Superior temporal gyrus (tissue), 1 donor: ENCODE data around the gene NEUROG1.

Source experiments
- DNase-seq: peaks from one replicate; pipeline ENCODE4 v3.0.0-alpha.2; 2016; ENCODE audit errors: extremely low spot score

NEUROG1 gene

GRCh38 chr5:135535820-135536801 is at the start of gene NEUROG1:
Gene NEUROG1, minus strand, starts transcription at chr5:135535964. Its CDS starts 274 bp downstream, at chr5:135535690.
- DNase-seq, result no peak

- DNase-seq, result no peak
These were observed 49.2 kb upstream of the NEUROG1 start for GRCh38 chr5:135584918-135585317.

GRCh38 chr5:135584276-135584675 is 48.5 kb upstream of the NEUROG1 start:
- DNase-seq, result no peak

GRCh38 chr5:135582099-135582781 is 46.5 kb upstream of the NEUROG1 start:
- DNase-seq, result no peak

GRCh38 chr5:135578685-135579341 is 43.0 kb upstream of the NEUROG1 start, which contains the start of gene CXCL14:
Gene CXCL14, minus strand, starts transcription at chr5:135578991. Its CDS starts 213 bp downstream, at chr5:135578778.
- no peak for DNase-seq

- no peak for DNase-seq
These were observed 42.5 kb upstream of the NEUROG1 start for GRCh38 chr5:135578305-135578684.

- DNase-seq, result no peak
These were observed 41.7 kb upstream of the NEUROG1 start for GRCh38 chr5:135577421-135577820.

GRCh38 chr5:135576075-135576599 is 40.4 kb upstream of the NEUROG1 start:
- no peak for DNase-seq

- DNase-seq, result no peak
These were observed 38.7 kb upstream of the NEUROG1 start for GRCh38 chr5:135574493-135574892.

GRCh38 chr5:135571902-135572301 is 36.1 kb upstream of the NEUROG1 start:
- DNase-seq, result no peak

GRCh38 chr5:135571066-135571609 is 35.4 kb upstream of the NEUROG1 start:
- DNase-seq, result no peak

GRCh38 chr5:135570453-135570764 is 34.6 kb upstream of the NEUROG1 start:
- no peak for DNase-seq

- DNase-seq, result no peak
These were observed 34.1 kb upstream of the NEUROG1 start for GRCh38 chr5:135569755-135570452.

GRCh38 chr5:135568923-135569360 is 33.2 kb upstream of the NEUROG1 start:
- DNase-seq, result no peak

GRCh38 chr5:135568246-135568645 is 32.5 kb upstream of the NEUROG1 start:
- DNase-seq, result no peak

- no peak for DNase-seq
These were observed 31.9 kb upstream of the NEUROG1 start for GRCh38 chr5:135567661-135568060.

- no peak for DNase-seq
These were observed 30.9 kb upstream of the NEUROG1 start for GRCh38 chr5:135566422-135567400.

- DNase-seq, result peak; percentile 72
These were observed 30.1 kb upstream of the NEUROG1 start for GRCh38 chr5:135565725-135566421.

GRCh38 chr5:135565266-135565665 is 29.5 kb upstream of the NEUROG1 start:
- DNase-seq, result no peak
